NB4 (cell line): Measurements from ENCODE around the gene COTL1.

Experiments
- CTCF ChIP-seq: IDR thresholded peaks from one replicate; pipeline ENCODE4 v1.5.1; 2012; ENCODE audit warnings: low read depth, low read length
- MAX ChIP-seq: IDR thresholded peaks from 2 replicates; pipeline ENCODE4 v1.6.1; 2011; ENCODE audit warnings: low read depth, low read length
- POLR2A ChIP-seq: IDR thresholded peaks from 2 replicates; pipeline ENCODE4 v1.6.1; 2011; ENCODE audit warnings: mild to moderate bottlenecking; ENCODE audit not compliant: insufficient read length; ENCODE audit errors: extremely low read depth

GRCh38 chr16:84605339-84605848 lies 12.5 kb downstream of the COTL1 start:
- no peak for TF ChIP-seq CTCF
- no peak for TF ChIP-seq MAX
- no peak for TF ChIP-seq POLR2A
